HG03439 (cell line): ENCODE results near the gene FBXO39.
"Not testable (repeated sequence)": the region's sequence is repeated elsewhere in the genome, so short reads cannot be mapped to it uniquely, and the experiment has no call there.

Experiments
- ATAC-seq: cut with Tn5 transposase; IDR thresholded peaks from one replicate; pipeline ENCODE4 v1.9.1; 2021; ENCODE audit warnings: mild to moderate bottlenecking, moderate library complexity; ENCODE audit not compliant: unreplicated experiment

Gene FBXO39

GRCh38 chr17:6787081-6787693 is 11.2 kb downstream of the FBXO39 start:
- ATAC-seq, result no peak

GRCh38 chr17:6789146-6789545 is 13.1 kb downstream of the FBXO39 start:
- no peak for ATAC-seq

- no peak for ATAC-seq
These were observed 17.9 kb downstream of the FBXO39 start for GRCh38 chr17:6793748-6794493.

GRCh38 chr17:6796017-6796886 is 20.2 kb downstream of the FBXO39 start:
- no peak for ATAC-seq

GRCh38 chr17:6796887-6797490 is 21.0 kb downstream of the FBXO39 start:
- ATAC-seq, result no peak

GRCh38 chr17:6797718-6798351 is 21.8 kb downstream of the FBXO39 start:
- no peak for ATAC-seq

GRCh38 chr17:6799738-6800137 is 23.7 kb downstream of the FBXO39 start:
- ATAC-seq, result no peak

- no peak for ATAC-seq
These were observed 24.5 kb downstream of the FBXO39 start for GRCh38 chr17:6800422-6801027.

- ATAC-seq, result no peak
These were observed 35.5 kb downstream of the FBXO39 start for GRCh38 chr17:6811510-6811909.

GRCh38 chr17:6812295-6812694 is 36.3 kb downstream of the FBXO39 start:
- ATAC-seq, result no peak

GRCh38 chr17:6815775-6816174 is 39.8 kb downstream of the FBXO39 start:
- no peak for ATAC-seq

- not testable (repeated sequence) for ATAC-seq
These were observed 40.4 kb downstream of the FBXO39 start for GRCh38 chr17:6816368-6816767.

GRCh38 chr17:6818938-6819337 is 42.9 kb downstream of the FBXO39 start:
- ATAC-seq, result no peak

- no peak for ATAC-seq
These were observed 47.0 kb downstream of the FBXO39 start for GRCh38 chr17:6823011-6823442.

GRCh38 chr17:6830383-6830986 is 54.5 kb downstream of the FBXO39 start:
- no peak for ATAC-seq

- no peak for ATAC-seq
These were observed 55.7 kb downstream of the FBXO39 start, which contains the start of gene TEKT1 for GRCh38 chr17:6831661-6832263. Gene TEKT1, minus strand, starts transcription at chr17:6831729. Its CDS starts 1,353 bp downstream, at chr17:6830376.
